ENCODE measurements around the gene ZNF711. TPM values are rescaled to one million over a fixed set of nuclear protein-coding genes. Genes with fewer than 3 reads are reported as not detected.
"Not testable (repeated sequence)": the region's sequence is repeated elsewhere in the genome, so short reads cannot be mapped to it uniquely, and the experiment has no call there.

The ZNF711 gene
- total RNA-seq, 1 donor from 2014 or later: 1.7 TPM

GRCh38 chrX:85303544-85303943 is 59.8 kb downstream of the ZNF711 start:
- intact Hi-C loops (cut with micrococcal nuclease): no loop called here
- Histone ChIP-seq H3K27ac (replicated peaks) (no peak overlapping the region), H3K27me3 (ENCODE audit: low read depth) (no peaks in the 10 kb centered on the region)

DNA sequence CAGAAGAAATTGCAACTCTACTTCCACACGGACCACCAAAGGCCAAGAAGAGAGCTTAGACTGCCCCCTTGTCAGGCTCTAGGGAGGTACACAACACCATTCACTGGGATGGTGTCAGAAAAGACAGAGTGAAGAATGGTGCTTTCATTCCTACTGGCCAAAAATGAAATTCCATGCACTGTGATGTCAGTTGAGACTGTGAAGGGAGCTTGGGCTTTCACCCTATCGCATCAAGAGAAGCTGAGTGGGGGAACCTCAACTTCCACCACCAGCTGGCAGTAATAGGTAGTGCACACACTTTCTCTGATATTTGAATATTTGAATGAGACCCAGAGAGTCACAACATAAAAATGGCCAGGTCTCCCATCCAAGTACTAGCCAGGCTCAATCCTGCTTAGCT is 65.9 kb downstream of the ZNF711 start:
- Histone ChIP-seq H3K4me1 (no peaks in the 10 kb centered on the region), H3K9me3 (replicated peaks) (no peaks in the 10 kb centered on the region), H3K36me3 (no peaks in the 10 kb centered on the region), H3K27ac (replicated peaks) (no peak overlapping the region), H3K4me3 (no peak overlapping the region), H3K27me3 (ENCODE audit: low read depth) (no peaks in the 10 kb centered on the region)
- intact Hi-C loops (cut with micrococcal nuclease): no loop called here
- DNase-seq: no peak
- no peak for TF ChIP-seq CTCF (IDR thresholded peaks at IDR 0.05; ENCODE audit: borderline replicate concordance)

More at GRCh38 chrX:85303544-85303943, 59.8 kb downstream of the ZNF711 start:
- Histone ChIP-seq H3K4me3 (no peak overlapping the region), H3K9me3 (replicated peaks) (no peaks in the 10 kb centered on the region), H3K4me1 (no peaks in the 10 kb centered on the region), H3K36me3 (no peaks in the 10 kb centered on the region)
- no peak for DNase-seq
- no peak for TF ChIP-seq CTCF (IDR thresholded peaks at IDR 0.05; ENCODE audit: borderline replicate concordance)

GRCh38 chrX:85311348-85311747 is 67.6 kb downstream of the ZNF711 start:
- H3K27ac ChIP-seq (replicated peaks); DNase-seq; H3K36me3 ChIP-seq; H3K4me1 ChIP-seq; H3K27me3 ChIP-seq (ENCODE audit: low read depth); H3K4me3 ChIP-seq; H3K9me3 ChIP-seq (replicated peaks); intact Hi-C loops (cut with micrococcal nuclease): not testable (repeated sequence)

Other genes with a start within 250 kb of the ZNF711 start
- 49.5 TPM for gene APOOL, start 240.1 kb upstream of the ZNF711 start, total RNA-seq
- not detected for gene SATL1, start 212 bp upstream of the ZNF711 start, total RNA-seq
- gene POF1B, start 135.7 kb downstream of the ZNF711 start, total RNA-seq: 4.7 TPM

Data from left ventricle myocardium inferior (tissue), 1 donor.